Muscle layer of duodenum (tissue), 2 donors: ENCODE data around the gene COL6A1.
"Not testable (repeated sequence)": the region's sequence is repeated elsewhere in the genome, so short reads cannot be mapped to it uniquely, and the experiment has no call there.

Experiments
- H3K27ac ChIP-seq: one replicate; pipeline ENCODE4 v1.7.0; 2013; ENCODE audit warnings: mild to moderate bottlenecking, low read length
- H3K27me3 ChIP-seq: one replicate; pipeline ENCODE4 v1.7.0; 2013; ENCODE audit warnings: low read depth, mild to moderate bottlenecking, control low read depth, low read length
- H3K36me3 ChIP-seq, 2 donors: one replicate each; pipeline ENCODE4 v1.7.0; 2013; ENCODE audit warnings: low read length in 2 of 2, control low read depth in 1 of 2, mild to moderate bottlenecking in 1 of 2; ENCODE audit not compliant: insufficient read depth in 2 of 2, control insufficient read depth in 1 of 2
- H3K4me1 ChIP-seq, 2 donors: one replicate each; pipeline ENCODE4 v1.7.0; 2013; ENCODE audit warnings: low read length in 2 of 2, mild to moderate bottlenecking in 2 of 2, control low read depth in 1 of 2, moderate library complexity in 1 of 2; ENCODE audit not compliant: insufficient read depth in 2 of 2, control insufficient read depth in 1 of 2
- H3K4me3 ChIP-seq, 2 donors: one replicate each; pipeline ENCODE4 v1.7.0; 2013; ENCODE audit warnings: low read length in 2 of 2, low read depth in 1 of 2, mild to moderate bottlenecking in 1 of 2
- H3K9me3 ChIP-seq, 2 donors: one replicate each; pipeline ENCODE4 v1.7.0; 2013; ENCODE audit warnings: low read length in 2 of 2, control low read depth in 1 of 2, mild to moderate bottlenecking in 1 of 2; ENCODE audit not compliant: control insufficient read depth in 1 of 2
- donor health status: healthy.

Gene COL6A1

GRCh38 chr21:46040707-46041106, 59.1 kb downstream of the COL6A1 start:
- no peaks in the 10 kb centered on the region for H3K27me3 ChIP-seq

GRCh38 chr21:46041183-46041582, 59.6 kb downstream of the COL6A1 start:
- peaks cover 0 to 6% of the 10 kb centered on the region in 2 donors for H3K4me1 ChIP-seq
- H3K27ac ChIP-seq, result no peak overlapping the region
- no peak overlapping the region for H3K4me3 ChIP-seq
- no peaks in the 10 kb centered on the region for H3K36me3 ChIP-seq
- no peaks in the 10 kb centered on the region for H3K27me3 ChIP-seq
- H3K9me3 ChIP-seq, result no peaks in the 10 kb centered on the region

More at GRCh38 chr21:46040707-46041106, 59.1 kb downstream of the COL6A1 start:
- Histone ChIP-seq H3K4me3 (no peak overlapping the region), H3K27ac (no peak overlapping the region), H3K4me1 (peaks cover 0 to 10% of the 10 kb centered on the region in 2 donors), H3K36me3 (no peaks in the 10 kb centered on the region), H3K9me3 (no peaks in the 10 kb centered on the region)

- Histone ChIP-seq H3K9me3 (no peaks in the 10 kb centered on the region), H3K27me3 (no peaks in the 10 kb centered on the region), H3K4me1 (no peaks in the 10 kb centered on the region), H3K27ac (no peak overlapping the region), H3K4me3 (no peak overlapping the region), H3K36me3 (no peaks in the 10 kb centered on the region)
Measured at GRCh38 chr21:46045154-46045553, 63.6 kb downstream of the COL6A1 start.

- Histone ChIP-seq H3K4me3 (no peak overlapping the region), H3K9me3 (no peaks in the 10 kb centered on the region), H3K36me3 (no peaks in the 10 kb centered on the region), H3K4me1 (no peaks in the 10 kb centered on the region), H3K27ac (no peak overlapping the region), H3K27me3 (no peaks in the 10 kb centered on the region)
Measured at GRCh38 chr21:46046471-46046870, 64.9 kb downstream of the COL6A1 start.

- H3K36me3 ChIP-seq, H3K9me3 ChIP-seq, H3K4me1 ChIP-seq, H3K27me3 ChIP-seq, H3K4me3 ChIP-seq, H3K27ac ChIP-seq: not testable (repeated sequence)
Measured at GRCh38 chr21:46046906-46047305, 65.3 kb downstream of the COL6A1 start.

GRCh38 chr21:46048926-46049889, 67.6 kb downstream of the COL6A1 start:
- Histone ChIP-seq H3K4me3 (no peak overlapping the region), H3K9me3 (no peaks in the 10 kb centered on the region), H3K27me3 (no peaks in the 10 kb centered on the region), H3K27ac (peak overlapping the region; percentile 73), H3K4me1 (no peaks in the 10 kb centered on the region), H3K36me3 (no peaks in the 10 kb centered on the region)

- H3K4me3 ChIP-seq, result no peak overlapping the region
- H3K9me3 ChIP-seq, result no peaks in the 10 kb centered on the region
- H3K36me3 ChIP-seq, result no peaks in the 10 kb centered on the region
- no peaks in the 10 kb centered on the region for H3K27me3 ChIP-seq
- peak overlapping the region; percentile 73 for H3K27ac ChIP-seq
- H3K4me1 ChIP-seq, result peaks cover 0 to 3% of the 10 kb centered on the region in 2 donors
Measured at GRCh38 chr21:46049890-46050667, 68.5 kb downstream of the COL6A1 start.

- Histone ChIP-seq H3K27me3 (no peaks in the 10 kb centered on the region), H3K9me3 (no peaks in the 10 kb centered on the region), H3K27ac (no peak overlapping the region), H3K36me3 (no peaks in the 10 kb centered on the region), H3K4me1 (peaks cover 0 to 10% of the 10 kb centered on the region in 2 donors), H3K4me3 (no peak overlapping the region)
Measured at GRCh38 chr21:46050668-46051378, 69.3 kb downstream of the COL6A1 start.

GRCh38 chr21:46051379-46051770, 69.8 kb downstream of the COL6A1 start:
- Histone ChIP-seq H3K4me3 (no peak overlapping the region), H3K9me3 (no peaks in the 10 kb centered on the region), H3K27ac (no peak overlapping the region), H3K36me3 (no peaks in the 10 kb centered on the region), H3K27me3 (no peaks in the 10 kb centered on the region), H3K4me1 (peaks cover 0 to 16% of the 10 kb centered on the region in 2 donors)

- Histone ChIP-seq H3K27me3 (no peaks in the 10 kb centered on the region), H3K4me1 (peaks cover 0 to 17% of the 10 kb centered on the region in 2 donors), H3K27ac (no peak overlapping the region), H3K9me3 (no peaks in the 10 kb centered on the region), H3K36me3 (no peaks in the 10 kb centered on the region), H3K4me3 (no peak overlapping the region)
Measured at GRCh38 chr21:46051821-46052675, 70.5 kb downstream of the COL6A1 start.
